ENCODE results near the gene MPPED2.

The MPPED2 gene

GRCh38 chr11:30451626-30452025, 134.5 kb downstream of the MPPED2 start:
- Histone ChIP-seq H3K27me3 (ENCODE audit: control insufficient read depth in 5 of 5, insufficient read depth in 4 of 5, low read length in 5 of 5) (no peaks in the 10 kb centered on the region), H3K4me1 (ENCODE audit: control insufficient read depth in 5 of 5, insufficient read depth in 5 of 5, low read length in 5 of 5) (peaks cover 0 to 25% (median 9%) of the 10 kb centered on the region in 5 donors), H3K9ac (ENCODE audit: low read length in 5 of 5) (no peak overlapping the region), H3K4me3 (ENCODE audit: low read depth in 1 of 5, low read length in 5 of 5) (no peak overlapping the region), H3K36me3 (ENCODE audit: control insufficient read depth in 5 of 5, insufficient read depth in 5 of 5, low read length in 5 of 5) (no peaks in the 10 kb centered on the region), H3K9me3 (ENCODE audit: control insufficient read depth in 5 of 5, low read length in 5 of 5) (no peaks in the 10 kb centered on the region), H3K27ac (ENCODE audit: low read depth, low read length) (no peak overlapping the region)

GRCh38 chr11:30451167-30451566, 135.0 kb downstream of the MPPED2 start:
- H3K9me3 ChIP-seq (ENCODE audit: control insufficient read depth in 5 of 5, low read length in 5 of 5), result no peaks in the 10 kb centered on the region
- H3K9ac ChIP-seq (ENCODE audit: low read length in 5 of 5), result no peak overlapping the region
- no peak overlapping the region for H3K27ac ChIP-seq (ENCODE audit: low read depth, low read length)
- H3K4me3 ChIP-seq (ENCODE audit: low read depth in 1 of 5, low read length in 5 of 5), result no peak overlapping the region
- no peaks in the 10 kb centered on the region for H3K36me3 ChIP-seq (ENCODE audit: control insufficient read depth in 5 of 5, insufficient read depth in 5 of 5, low read length in 5 of 5)
- no peaks in the 10 kb centered on the region for H3K27me3 ChIP-seq (ENCODE audit: control insufficient read depth in 5 of 5, insufficient read depth in 4 of 5, low read length in 5 of 5)
- peaks cover 0 to 25% (median 9%) of the 10 kb centered on the region in 5 donors for H3K4me1 ChIP-seq (ENCODE audit: control insufficient read depth in 5 of 5, insufficient read depth in 5 of 5, low read length in 5 of 5)

- H3K9me3 ChIP-seq (ENCODE audit: control insufficient read depth in 5 of 5, low read length in 5 of 5), result no peaks in the 10 kb centered on the region
- no peaks in the 10 kb centered on the region for H3K27me3 ChIP-seq (ENCODE audit: control insufficient read depth in 5 of 5, insufficient read depth in 4 of 5, low read length in 5 of 5)
- H3K9ac ChIP-seq (ENCODE audit: low read length in 5 of 5), result no peak overlapping the region
- H3K36me3 ChIP-seq (ENCODE audit: control insufficient read depth in 5 of 5, insufficient read depth in 5 of 5, low read length in 5 of 5), result no peaks in the 10 kb centered on the region
- no peak overlapping the region for H3K4me3 ChIP-seq (ENCODE audit: low read depth in 1 of 5, low read length in 5 of 5)
- H3K4me1 ChIP-seq (ENCODE audit: control insufficient read depth in 5 of 5, insufficient read depth in 5 of 5, low read length in 5 of 5), result peaks cover 0 to 9% (median 8%) of the 10 kb centered on the region in 5 donors
- no peak overlapping the region for H3K27ac ChIP-seq (ENCODE audit: low read depth, low read length)
Measured at GRCh38 chr11:30447058-30447640, 139.0 kb downstream of the MPPED2 start.

- Histone ChIP-seq H3K4me1 (ENCODE audit: control insufficient read depth in 5 of 5, insufficient read depth in 5 of 5, low read length in 5 of 5) (peaks cover 0 to 2% (median 1%) of the 10 kb centered on the region in 5 donors), H3K4me3 (ENCODE audit: low read depth in 1 of 5, low read length in 5 of 5) (no peak overlapping the region), H3K9ac (ENCODE audit: low read length in 5 of 5) (no peak overlapping the region), H3K9me3 (ENCODE audit: control insufficient read depth in 5 of 5, low read length in 5 of 5) (no peaks in the 10 kb centered on the region), H3K36me3 (ENCODE audit: control insufficient read depth in 5 of 5, insufficient read depth in 5 of 5, low read length in 5 of 5) (no peaks in the 10 kb centered on the region), H3K27ac (ENCODE audit: low read depth, low read length) (no peak overlapping the region), H3K27me3 (ENCODE audit: control insufficient read depth in 5 of 5, insufficient read depth in 4 of 5, low read length in 5 of 5) (no peaks in the 10 kb centered on the region)
Measured at GRCh38 chr11:30446520-30446919, 139.6 kb downstream of the MPPED2 start.

GRCh38 chr11:30445056-30445455, 141.1 kb downstream of the MPPED2 start:
- Histone ChIP-seq H3K9ac (ENCODE audit: low read length in 5 of 5) (no peak overlapping the region), H3K9me3 (ENCODE audit: control insufficient read depth in 5 of 5, low read length in 5 of 5) (no peaks in the 10 kb centered on the region), H3K4me3 (ENCODE audit: low read depth in 1 of 5, low read length in 5 of 5) (no peak overlapping the region), H3K4me1 (ENCODE audit: control insufficient read depth in 5 of 5, insufficient read depth in 5 of 5, low read length in 5 of 5) (no peaks in the 10 kb centered on the region), H3K27me3 (ENCODE audit: control insufficient read depth in 5 of 5, insufficient read depth in 4 of 5, low read length in 5 of 5) (no peaks in the 10 kb centered on the region), H3K27ac (ENCODE audit: low read depth, low read length) (no peak overlapping the region), H3K36me3 (ENCODE audit: control insufficient read depth in 5 of 5, insufficient read depth in 5 of 5, low read length in 5 of 5) (no peaks in the 10 kb centered on the region)

GRCh38 chr11:30440510-30440909, 145.6 kb downstream of the MPPED2 start:
- H3K4me3 ChIP-seq (ENCODE audit: low read depth in 1 of 5, low read length in 5 of 5), result no peak overlapping the region
- no peak overlapping the region for H3K9ac ChIP-seq (ENCODE audit: low read length in 5 of 5)
- H3K36me3 ChIP-seq (ENCODE audit: control insufficient read depth in 5 of 5, insufficient read depth in 5 of 5, low read length in 5 of 5), result no peaks in the 10 kb centered on the region
- H3K27me3 ChIP-seq (ENCODE audit: control insufficient read depth in 5 of 5, insufficient read depth in 4 of 5, low read length in 5 of 5), result no peaks in the 10 kb centered on the region
- H3K9me3 ChIP-seq (ENCODE audit: control insufficient read depth in 5 of 5, low read length in 5 of 5), result no peaks in the 10 kb centered on the region
- H3K27ac ChIP-seq (ENCODE audit: low read depth, low read length), result no peak overlapping the region
- H3K4me1 ChIP-seq (ENCODE audit: control insufficient read depth in 5 of 5, insufficient read depth in 5 of 5, low read length in 5 of 5), result peaks cover 0 to 2% (median 0%) of the 10 kb centered on the region in 5 donors

- no peaks in the 10 kb centered on the region for H3K36me3 ChIP-seq (ENCODE audit: control insufficient read depth in 5 of 5, insufficient read depth in 5 of 5, low read length in 5 of 5)
- H3K27ac ChIP-seq (ENCODE audit: low read depth, low read length), result no peak overlapping the region
- H3K9ac ChIP-seq (ENCODE audit: low read length in 5 of 5), result no peak overlapping the region
- H3K9me3 ChIP-seq (ENCODE audit: control insufficient read depth in 5 of 5, low read length in 5 of 5), result peaks cover 0 to 3% (median 0%) of the 10 kb centered on the region in 5 donors
- no peak overlapping the region for H3K4me3 ChIP-seq (ENCODE audit: low read depth in 1 of 5, low read length in 5 of 5)
- no peaks in the 10 kb centered on the region for H3K27me3 ChIP-seq (ENCODE audit: control insufficient read depth in 5 of 5, insufficient read depth in 4 of 5, low read length in 5 of 5)
- H3K4me1 ChIP-seq (ENCODE audit: control insufficient read depth in 5 of 5, insufficient read depth in 5 of 5, low read length in 5 of 5), result peaks cover 0 to 3% (median 0%) of the 10 kb centered on the region in 5 donors
Measured at GRCh38 chr11:30436801-30437200, 149.4 kb downstream of the MPPED2 start.

GRCh38 chr11:30435488-30435887, 150.7 kb downstream of the MPPED2 start:
- Histone ChIP-seq H3K9me3 (ENCODE audit: control insufficient read depth in 5 of 5, low read length in 5 of 5) (peaks cover 0 to 3% (median 0%) of the 10 kb centered on the region in 5 donors), H3K4me1 (ENCODE audit: control insufficient read depth in 5 of 5, insufficient read depth in 5 of 5, low read length in 5 of 5) (peaks cover 0 to 3% (median 0%) of the 10 kb centered on the region in 5 donors), H3K27ac (ENCODE audit: low read depth, low read length) (no peak overlapping the region), H3K36me3 (ENCODE audit: control insufficient read depth in 5 of 5, insufficient read depth in 5 of 5, low read length in 5 of 5) (no peaks in the 10 kb centered on the region), H3K27me3 (ENCODE audit: control insufficient read depth in 5 of 5, insufficient read depth in 4 of 5, low read length in 5 of 5) (no peaks in the 10 kb centered on the region), H3K9ac (ENCODE audit: low read length in 5 of 5) (no peak overlapping the region), H3K4me3 (ENCODE audit: low read depth in 1 of 5, low read length in 5 of 5) (no peak overlapping the region)

- no peak overlapping the region for H3K27ac ChIP-seq (ENCODE audit: low read depth, low read length)
Measured at GRCh38 chr11:30434901-30435300, 151.3 kb downstream of the MPPED2 start.

GRCh38 chr11:30433831-30434230, 152.3 kb downstream of the MPPED2 start:
- Histone ChIP-seq H3K27me3 (ENCODE audit: control insufficient read depth in 5 of 5, insufficient read depth in 4 of 5, low read length in 5 of 5) (no peaks in the 10 kb centered on the region), H3K9ac (ENCODE audit: low read length in 5 of 5) (no peak overlapping the region), H3K36me3 (ENCODE audit: control insufficient read depth in 5 of 5, insufficient read depth in 5 of 5, low read length in 5 of 5) (no peaks in the 10 kb centered on the region), H3K4me3 (ENCODE audit: low read depth in 1 of 5, low read length in 5 of 5) (no peak overlapping the region), H3K9me3 (ENCODE audit: control insufficient read depth in 5 of 5, low read length in 5 of 5) (peaks cover 0 to 3% (median 0%) of the 10 kb centered on the region in 5 donors), H3K27ac (ENCODE audit: low read depth, low read length) (no peak overlapping the region), H3K4me1 (ENCODE audit: control insufficient read depth in 5 of 5, insufficient read depth in 5 of 5, low read length in 5 of 5) (peaks cover 0 to 3% (median 0%) of the 10 kb centered on the region in 5 donors)

More at GRCh38 chr11:30434901-30435300, 151.3 kb downstream of the MPPED2 start:
- H3K27me3 ChIP-seq (ENCODE audit: control insufficient read depth in 5 of 5, insufficient read depth in 4 of 5, low read length in 5 of 5), result no peaks in the 10 kb centered on the region
- H3K9ac ChIP-seq (ENCODE audit: low read length in 5 of 5), result no peak overlapping the region
- H3K9me3 ChIP-seq (ENCODE audit: control insufficient read depth in 5 of 5, low read length in 5 of 5), result peaks cover 0 to 3% (median 0%) of the 10 kb centered on the region in 5 donors
- H3K36me3 ChIP-seq (ENCODE audit: control insufficient read depth in 5 of 5, insufficient read depth in 5 of 5, low read length in 5 of 5), result no peaks in the 10 kb centered on the region
- peaks cover 0 to 3% (median 0%) of the 10 kb centered on the region in 5 donors for H3K4me1 ChIP-seq (ENCODE audit: control insufficient read depth in 5 of 5, insufficient read depth in 5 of 5, low read length in 5 of 5)
- no peak overlapping the region for H3K4me3 ChIP-seq (ENCODE audit: low read depth in 1 of 5, low read length in 5 of 5)

Measured in subcutaneous abdominal adipose tissue (tissue), 5 donors.